Superior temporal gyrus (tissue), 1 donor: ENCODE data around the gene FKBP8.

Experiments
- DNase-seq: peaks from one replicate; pipeline ENCODE4 v3.0.0-alpha.2; 2016; ENCODE audit errors: extremely low spot score

Gene FKBP8

GRCh38 chr19:18521692-18522123 is 21.7 kb downstream of the FKBP8 start, which contains the start of gene ELL:
ELL (minus strand) TSS chr19:18522070; CDS start chr19:18522055, 15 bp downstream.
- DNase-seq: no peak

GRCh38 chr19:18520848-18521691 is 22.3 kb downstream of the FKBP8 start:
- DNase-seq: no peak

- peak; percentile 39 for DNase-seq
Observed at GRCh38 chr19:18519962-18520847, 23.2 kb downstream of the FKBP8 start.

GRCh38 chr19:18518639-18519038 is 24.7 kb downstream of the FKBP8 start:
- no peak for DNase-seq

- DNase-seq: no peak
Observed at GRCh38 chr19:18517606-18518005, 25.8 kb downstream of the FKBP8 start.

GRCh38 chr19:18515959-18516358 is 27.4 kb downstream of the FKBP8 start:
- DNase-seq: no peak

GRCh38 chr19:18514800-18515682 is 28.3 kb downstream of the FKBP8 start:
- no peak for DNase-seq

- DNase-seq: no peak
Observed at GRCh38 chr19:18513868-18514267, 29.5 kb downstream of the FKBP8 start.

- DNase-seq: no peak
Observed at GRCh38 chr19:18510216-18510615, 33.2 kb downstream of the FKBP8 start.

GRCh38 chr19:18508585-18508984 is 34.8 kb downstream of the FKBP8 start:
- DNase-seq: peak; percentile 5

- peak; percentile 9 for DNase-seq
Observed at GRCh38 chr19:18507727-18508440, 35.5 kb downstream of the FKBP8 start.

GRCh38 chr19:18507021-18507726 is 36.2 kb downstream of the FKBP8 start:
- DNase-seq: peak; percentile 61

GRCh38 chr19:18506101-18506930 is 37.1 kb downstream of the FKBP8 start:
- DNase-seq: no peak

- DNase-seq: peak; percentile 9
Observed at GRCh38 chr19:18504886-18505610, 38.3 kb downstream of the FKBP8 start.

- DNase-seq: peak; percentile 35
Observed at GRCh38 chr19:18503971-18504885, 39.1 kb downstream of the FKBP8 start.

GRCh38 chr19:18503337-18503970 is 39.9 kb downstream of the FKBP8 start:
- peak; percentile 9 for DNase-seq
